GM12892 (cell line): ENCODE results near the gene SPSB2.

Experiments used
- POLR2A ChIP-seq: IDR thresholded peaks from 2 replicates; pipeline ENCODE4 v1.6.1; 2011; ENCODE audit warnings: low read depth, low read length, control low read depth
- TAF1 ChIP-seq: IDR thresholded peaks from 2 replicates; pipeline ENCODE4 v1.6.1; 2011; ENCODE audit warnings: low read depth, mild to moderate bottlenecking, control low read depth, low read length, borderline replicate concordance

- TF ChIP-seq TAF1, result no peak
- no peak for TF ChIP-seq POLR2A
These were observed 46.2 kb downstream of the SPSB2 start for GRCh38 chr12:6826734-6827436.
